ENCODE results near the gene CTBP1.

The CTBP1 gene

GRCh38 chr4:1249731-1250526, 999 bp upstream of the CTBP1 start:
- FAIRE-seq, result no peak

GRCh38 chr4:1249148-1249730, 309 bp upstream of the CTBP1 start:
- no peak for FAIRE-seq

- FAIRE-seq, result no peak
Observed at GRCh38 chr4:1247864-1248244, 1.1 kb downstream of the CTBP1 start.

- FAIRE-seq, result no peak
Observed at GRCh38 chr4:1246901-1247863, 1.7 kb downstream of the CTBP1 start.

- FAIRE-seq, result no peak
Observed at GRCh38 chr4:1246111-1246881, 2.6 kb downstream of the CTBP1 start.

- no peak for FAIRE-seq
Observed at GRCh38 chr4:1245481-1246051, 3.4 kb downstream of the CTBP1 start.

GRCh38 chr4:1244978-1245471, 3.9 kb downstream of the CTBP1 start:
- FAIRE-seq, result no peak

- no peak for FAIRE-seq
Observed at GRCh38 chr4:1244081-1244977, 4.6 kb downstream of the CTBP1 start.

GRCh38 chr4:1243451-1244080, 5.4 kb downstream of the CTBP1 start:
- no peak for FAIRE-seq

GRCh38 chr4:1242506-1243450, 6.2 kb downstream of the CTBP1 start:
- FAIRE-seq, result no peak

- FAIRE-seq, result no peak
Observed at GRCh38 chr4:1241936-1242505, 6.9 kb downstream of the CTBP1 start.

GRCh38 chr4:1241466-1241935, 7.4 kb downstream of the CTBP1 start:
- FAIRE-seq, result no peak

- no peak for FAIRE-seq
Observed at GRCh38 chr4:1240721-1241465, 8.0 kb downstream of the CTBP1 start.

GRCh38 chr4:1239950-1240307, 9.0 kb downstream of the CTBP1 start:
- no peak for FAIRE-seq

- FAIRE-seq, result no peak
Observed at GRCh38 chr4:1239141-1239949, 9.6 kb downstream of the CTBP1 start.

GRCh38 chr4:1238676-1239000, 10.3 kb downstream of the CTBP1 start:
- FAIRE-seq, result no peak

GRCh38 chr4:1237981-1238675, 10.8 kb downstream of the CTBP1 start:
- no peak for FAIRE-seq
